ENCODE results near the gene PTBP1. TPM values are rescaled to one million over a fixed set of nuclear protein-coding genes. Genes with fewer than 3 reads are reported as not detected.

Gene PTBP1
- total RNA-seq, 2 experiments from 2014 or later: 315 to 479 TPM

DNA sequence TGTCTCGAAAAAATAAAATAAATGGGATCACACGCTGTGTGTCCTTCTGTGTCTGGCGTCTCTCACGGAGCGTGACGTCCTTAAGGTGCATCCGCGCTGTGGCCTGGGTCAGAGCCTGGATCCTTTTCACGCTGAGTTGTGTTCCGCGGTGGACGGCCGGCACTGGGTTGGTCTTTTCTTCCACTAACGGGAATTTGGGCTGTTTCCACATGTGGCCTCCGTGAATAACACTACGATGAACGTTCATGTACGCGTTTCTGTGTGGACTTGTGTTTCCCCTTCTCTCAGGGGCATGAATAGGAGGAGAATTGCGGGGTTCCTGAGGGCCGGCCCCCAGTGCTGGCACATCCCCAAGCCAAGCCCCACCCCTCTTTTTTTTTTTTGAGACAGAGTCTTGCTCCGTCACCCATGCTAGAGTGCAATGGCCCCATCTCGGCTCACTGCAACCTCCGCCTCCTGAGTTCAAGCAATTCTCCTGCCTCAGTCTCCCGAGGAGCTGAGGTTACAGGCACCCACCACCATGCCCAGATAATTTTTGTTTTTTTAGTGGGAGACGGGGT lies 6.2 kb upstream of the PTBP1 start:
- H2AFZ ChIP-seq (ENCODE audit: low read length): no peak overlapping the region
- BruUV-seq (replicated peaks): no TSS peak

DNA sequence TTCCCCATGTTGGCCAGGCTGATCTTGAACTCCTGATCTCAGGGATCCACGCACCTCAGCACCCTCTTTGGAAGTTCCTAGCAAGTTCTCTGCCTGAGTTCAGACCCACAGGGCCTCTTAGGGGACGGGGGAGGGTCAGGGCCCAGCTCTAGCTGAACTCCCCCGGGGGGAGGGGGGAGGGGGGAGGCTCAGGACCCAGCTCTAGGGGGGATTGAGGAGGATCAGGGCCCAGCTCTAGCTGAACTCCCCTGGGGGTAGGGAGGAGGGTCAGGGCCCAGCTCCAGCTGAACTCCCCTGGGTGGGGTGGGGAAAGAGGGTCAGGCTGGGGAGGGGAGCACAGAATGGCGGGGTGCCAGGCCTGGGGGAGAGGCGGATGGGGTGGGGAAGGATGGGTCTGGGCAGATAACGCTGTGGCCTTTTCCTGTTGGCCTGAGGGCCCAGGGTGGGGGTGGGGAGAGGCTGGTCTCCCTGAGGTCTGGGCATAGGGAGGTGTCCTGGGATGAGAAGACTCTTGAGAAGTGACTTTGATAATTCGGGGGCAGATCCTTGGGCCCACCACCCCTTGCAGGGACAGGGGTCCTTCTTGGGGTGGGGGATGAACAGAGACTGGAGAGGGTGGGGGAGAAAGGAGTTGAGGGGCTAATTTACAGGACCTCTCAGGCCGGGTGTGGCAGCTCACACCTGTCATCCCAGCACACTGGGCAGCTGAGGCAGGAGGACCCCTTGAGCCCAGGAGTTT lies 5.5 kb upstream of the PTBP1 start:
- Histone ChIP-seq H3K36me3 (ENCODE audit: insufficient read depth, low read length) (no peaks in the 10 kb centered on the region), H4K20me1 (ENCODE audit: insufficient read depth, low read length) (no peaks in the 10 kb centered on the region), H3K9me3 (ENCODE audit: low read length) (no peaks in the 10 kb centered on the region), H3K4me3 (ENCODE audit: low read depth, low read length, poor library complexity, severe bottlenecking) (no peak overlapping the region), H2AFZ (ENCODE audit: low read length) (no peak overlapping the region), H3K79me2 (ENCODE audit: insufficient read depth, low read depth, low read length) (no peaks in the 10 kb centered on the region), H3K27ac (ENCODE audit: low read depth, low read length, poor library complexity, severe bottlenecking) (no peak overlapping the region), H3K9me2 (ENCODE audit: insufficient read depth, low read length) (no peaks in the 10 kb centered on the region), H3K4me2 (ENCODE audit: low read length) (no peak overlapping the region), H3K4me1 (ENCODE audit: insufficient read depth, low read length, poor library complexity, severe bottlenecking) (peaks cover 3% of the 10 kb centered on the region)
- DNase-seq (ENCODE audit: low spot score): no peak
- POLR2A ChIA-PET: no interaction called here
- intact Hi-C loops (cut with micrococcal nuclease; ENCODE audit: unreplicated experiment): no loop called here
- TF ChIP-seq, protein P1, sequence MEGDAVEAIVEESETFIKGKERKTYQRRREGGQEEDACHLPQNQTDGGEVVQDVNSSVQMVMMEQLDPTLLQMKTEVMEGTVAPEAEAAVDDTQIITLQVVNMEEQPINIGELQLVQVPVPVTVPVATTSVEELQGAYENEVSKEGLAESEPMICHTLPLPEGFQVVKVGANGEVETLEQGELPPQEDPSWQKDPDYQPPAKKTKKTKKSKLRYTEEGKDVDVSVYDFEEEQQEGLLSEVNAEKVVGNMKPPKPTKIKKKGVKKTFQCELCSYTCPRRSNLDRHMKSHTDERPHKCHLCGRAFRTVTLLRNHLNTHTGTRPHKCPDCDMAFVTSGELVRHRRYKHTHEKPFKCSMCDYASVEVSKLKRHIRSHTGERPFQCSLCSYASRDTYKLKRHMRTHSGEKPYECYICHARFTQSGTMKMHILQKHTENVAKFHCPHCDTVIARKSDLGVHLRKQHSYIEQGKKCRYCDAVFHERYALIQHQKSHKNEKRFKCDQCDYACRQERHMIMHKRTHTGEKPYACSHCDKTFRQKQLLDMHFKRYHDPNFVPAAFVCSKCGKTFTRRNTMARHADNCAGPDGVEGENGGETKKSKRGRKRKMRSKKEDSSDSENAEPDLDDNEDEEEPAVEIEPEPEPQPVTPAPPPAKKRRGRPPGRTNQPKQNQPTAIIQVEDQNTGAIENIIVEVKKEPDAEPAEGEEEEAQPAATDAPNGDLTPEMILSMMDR (conservative IDR thresholded peaks at IDR 0.05; ENCODE audit: low read length): no peak
- no peak for TF ChIP-seq EZH2phosphoT487 (IDR thresholded peaks at IDR 0.05; ENCODE audit: borderline replicate concordance, low read depth, low read length)
- no TSS peak for BruUV-seq (replicated peaks)
- CTCF ChIA-PET (ENCODE audit: unreplicated experiment): interaction anchor here (0.6 kb wide), 1 partner anchor 108 kb away, joined by 3 read pairs; no protein-coding TSS in a partner anchor

More for the DNA sequence above, 6.2 kb upstream of the PTBP1 start:
- intact Hi-C loops (cut with micrococcal nuclease; ENCODE audit: unreplicated experiment): no loop called here
- H3K4me1 ChIP-seq (ENCODE audit: insufficient read depth, low read length, poor library complexity, severe bottlenecking): peaks cover under 1% of the 10 kb centered on the region
- H4K20me1 ChIP-seq (ENCODE audit: insufficient read depth, low read length): no peaks in the 10 kb centered on the region
- no peak overlapping the region for H3K4me2 ChIP-seq (ENCODE audit: low read length)
- H3K27ac ChIP-seq (ENCODE audit: low read depth, low read length, poor library complexity, severe bottlenecking): no peak overlapping the region
- no peaks in the 10 kb centered on the region for H3K9me3 ChIP-seq (ENCODE audit: low read length)
- DNase-seq (ENCODE audit: low spot score): no peak
- no peak overlapping the region for H3K4me3 ChIP-seq (ENCODE audit: low read depth, low read length, poor library complexity, severe bottlenecking)
- TF ChIP-seq, protein P1 (conservative IDR thresholded peaks at IDR 0.05; ENCODE audit: low read length): no peak
- TF ChIP-seq EZH2phosphoT487 (IDR thresholded peaks at IDR 0.05; ENCODE audit: borderline replicate concordance, low read depth, low read length): no peak
- ChIA-PET CTCF (ENCODE audit: unreplicated experiment) (interaction anchor here (0.6 kb wide), 1 partner anchor 109 kb away, joined by 3 read pairs; no protein-coding TSS in a partner anchor), POLR2A (no interaction called here)
- no peaks in the 10 kb centered on the region for H3K36me3 ChIP-seq (ENCODE audit: insufficient read depth, low read length)
- no peaks in the 10 kb centered on the region for H3K9me2 ChIP-seq (ENCODE audit: insufficient read depth, low read length)
- no peaks in the 10 kb centered on the region for H3K79me2 ChIP-seq (ENCODE audit: insufficient read depth, low read depth, low read length)

Data from OCI-LY7 (cell line).